ENCODE data around the gene FGF21.
A peak's percentile ranks its signal among the peaks of the same experiment; 100 is the strongest.
"Not testable (repeated sequence)": the region's sequence is repeated elsewhere in the genome, so short reads cannot be mapped to it uniquely, and the experiment has no call there.

Gene FGF21

DNA sequence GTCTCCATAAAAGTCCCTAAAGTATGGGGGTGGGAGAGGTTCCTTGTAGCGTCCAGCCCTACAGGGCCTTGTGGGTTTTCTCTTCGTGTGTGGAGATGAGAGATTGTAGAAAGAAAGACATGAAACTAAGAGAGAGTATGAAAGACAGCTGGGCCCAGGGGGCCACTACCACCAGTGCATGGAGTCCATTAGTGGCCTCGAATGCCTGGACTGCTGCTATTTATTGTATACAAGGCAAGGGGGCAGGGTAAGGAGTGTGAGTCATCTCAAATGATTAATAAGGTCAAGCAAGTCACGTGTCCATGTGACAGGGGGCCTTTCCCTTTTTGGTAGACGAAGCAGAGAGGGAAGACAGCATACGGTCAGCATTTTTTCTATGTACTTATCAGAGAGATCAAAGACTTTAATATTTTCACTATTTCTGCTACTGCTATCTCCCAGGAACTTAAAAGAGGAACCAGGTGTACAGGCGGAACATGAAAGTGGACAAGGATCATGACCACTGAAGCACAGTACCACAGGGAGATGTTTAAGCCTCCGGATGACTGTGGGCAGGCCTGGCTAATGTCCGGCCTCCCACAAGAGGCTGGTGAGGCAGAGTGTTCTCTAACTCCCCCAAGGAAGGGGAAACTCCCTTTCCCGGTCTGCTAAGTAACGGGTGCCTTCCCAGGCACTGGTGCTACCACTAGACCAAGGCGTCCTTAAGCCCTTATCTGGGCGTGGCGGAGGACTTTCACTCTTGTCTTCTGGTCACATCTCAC is 25.5 kb downstream of the FGF21 start (continued):
- 0 out of 2 replicates have a peak, but pooled peaks have one; percentile 10 for TF ChIP-seq SP7 (tag by site-specific recombination; IDR thresholded peaks at IDR 0.05)
- peak; percentile 44; the same call in 1 of the 2 replicates for TF ChIP-seq PRDM1 (tag by site-specific recombination; IDR thresholded peaks at IDR 0.05)
- TF ChIP-seq TCF7L2 (IDR thresholded peaks at IDR 0.05; ENCODE audit: borderline replicate concordance, low read depth, low read length) = peak; percentile 25; the same call in 1 of the 2 replicates
- TF ChIP-seq ZBTB8A (tag by site-specific recombination; IDR thresholded peaks at IDR 0.05) = peak; percentile 57; the same call in 1 of the 2 replicates
- peak; percentile 23; the same call in 1 of the 2 replicates for TF ChIP-seq ZEB2 (tag by site-specific recombination; IDR thresholded peaks at IDR 0.05)

DNA sequence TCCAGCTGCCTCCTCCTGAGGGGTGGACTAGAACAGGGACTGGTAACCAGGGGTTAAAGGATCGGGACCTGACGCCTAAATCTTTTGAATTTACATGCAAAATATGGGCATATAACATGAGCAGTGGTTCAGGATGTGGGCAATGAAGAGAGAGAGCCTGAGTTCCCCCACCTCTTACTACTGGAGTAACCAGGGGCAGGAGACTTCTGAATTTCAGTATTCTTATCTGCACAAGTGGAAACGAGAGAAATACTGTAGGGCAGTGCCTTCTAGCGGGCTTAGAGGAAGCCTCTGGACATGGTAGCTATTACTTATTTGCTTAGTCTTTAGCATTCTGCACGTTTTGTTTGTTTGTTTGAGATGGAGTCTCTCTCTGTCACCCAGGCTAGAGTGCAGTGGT is 29.2 kb downstream of the FGF21 start:
- TF ChIP-seq, protein P1, sequence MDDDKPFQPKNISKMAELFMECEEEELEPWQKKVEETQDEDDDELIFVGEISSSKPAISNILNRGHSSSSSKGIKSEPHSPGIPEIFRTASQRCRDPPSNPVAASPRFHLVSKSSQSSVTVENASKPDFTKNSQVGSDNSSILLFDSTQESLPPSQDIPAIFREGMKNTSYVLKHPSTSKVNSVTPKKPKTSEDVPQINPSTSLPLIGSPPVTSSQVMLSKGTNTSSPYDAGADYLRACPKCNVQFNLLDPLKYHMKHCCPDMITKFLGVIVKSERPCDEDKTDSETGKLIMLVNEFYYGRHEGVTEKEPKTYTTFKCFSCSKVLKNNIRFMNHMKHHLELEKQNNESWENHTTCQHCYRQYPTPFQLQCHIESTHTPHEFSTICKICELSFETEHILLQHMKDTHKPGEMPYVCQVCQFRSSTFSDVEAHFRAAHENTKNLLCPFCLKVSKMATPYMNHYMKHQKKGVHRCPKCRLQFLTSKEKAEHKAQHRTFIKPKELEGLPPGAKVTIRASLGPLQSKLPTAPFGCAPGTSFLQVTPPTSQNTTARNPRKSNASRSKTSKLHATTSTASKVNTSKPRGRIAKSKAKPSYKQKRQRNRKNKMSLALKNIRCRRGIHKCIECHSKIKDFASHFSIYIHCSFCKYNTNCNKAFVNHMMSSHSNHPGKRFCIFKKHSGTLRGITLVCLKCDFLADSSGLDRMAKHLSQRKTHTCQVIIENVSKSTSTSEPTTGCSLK (tag by site-specific recombination; IDR thresholded peaks at IDR 0.05) = no peak
- TF ChIP-seq ZNF544 (tag by site-specific recombination; IDR thresholded peaks at IDR 0.05) (no peak), ZNF274 (IDR thresholded peaks at IDR 0.05; ENCODE audit: low read length) (no peak), ZNF274 (tag by site-specific recombination; IDR thresholded peaks at IDR 0.05; ENCODE audit: borderline replicate concordance) (no peak), ZNF416 (tag by site-specific recombination; IDR thresholded peaks at IDR 0.05) (no peak)
- POLR2A ChIA-PET = no interaction called here
- Histone ChIP-seq H3K9me3 (ENCODE audit: control insufficient read depth, insufficient read depth, low read depth, low read length) (no peaks in the 10 kb centered on the region), H3K4me1 (ENCODE audit: control insufficient read depth, insufficient read depth, low read length) (no peaks in the 10 kb centered on the region), H3K27ac (ENCODE audit: extremely low read depth, low read depth, low read length) (no peak overlapping the region), H3K4me3 (ENCODE audit: low read depth, low read length) (no peak overlapping the region), H3K36me3 (ENCODE audit: control insufficient read depth in 2 of 2, insufficient read depth in 1 of 2, low read length in 2 of 2) (no peaks in the 10 kb centered on the region)
- CTCF ChIA-PET = interaction anchor here (0.7 to 4.2 kb wide), 8 partner anchors 9 to 786 kb away, joined by 3 to 20 read pairs (median 3); partner anchors contain the start of genes CA11 and HSD17B14

DNA sequence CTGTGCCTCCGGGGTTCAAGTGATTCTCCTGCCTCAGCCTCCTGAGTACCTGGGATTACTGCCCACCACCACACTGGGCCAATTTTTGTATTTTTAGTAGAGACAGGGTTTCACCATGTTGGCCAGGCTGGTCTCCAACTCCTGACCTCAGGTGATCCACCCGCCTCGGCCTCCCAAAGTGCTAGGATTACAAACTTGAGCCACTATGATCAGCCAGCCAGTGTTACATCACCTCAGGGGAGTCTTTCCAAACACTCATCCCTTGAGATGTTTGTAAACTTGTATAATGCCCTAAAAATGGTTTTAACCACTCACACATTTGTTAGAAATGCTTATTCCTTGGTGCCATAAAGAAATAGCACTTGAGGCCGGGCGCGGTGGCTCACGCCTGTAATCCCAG is 31.1 kb downstream of the FGF21 start:
- not testable (repeated sequence) for H3K4me1 ChIP-seq (ENCODE audit: control insufficient read depth, insufficient read depth, low read length); H3K27ac ChIP-seq (ENCODE audit: extremely low read depth, low read depth, low read length); H3K4me3 ChIP-seq (ENCODE audit: low read depth, low read length); H3K36me3 ChIP-seq (ENCODE audit: control insufficient read depth in 2 of 2, insufficient read depth in 1 of 2, low read length in 2 of 2); H3K9me3 ChIP-seq (ENCODE audit: control insufficient read depth, insufficient read depth, low read depth, low read length)
- ChIA-PET CTCF (interaction anchor here (0.6 to 6.2 kb wide), 5 partner anchors 9 to 537 kb away, joined by 3 to 160 read pairs (median 9); no protein-coding TSS in a partner anchor), POLR2A (interaction anchor here (1.5 kb wide), 1 partner anchor 207 kb away, joined by 3 read pairs; the partner anchor contains the start of gene GYS1)

DNA sequence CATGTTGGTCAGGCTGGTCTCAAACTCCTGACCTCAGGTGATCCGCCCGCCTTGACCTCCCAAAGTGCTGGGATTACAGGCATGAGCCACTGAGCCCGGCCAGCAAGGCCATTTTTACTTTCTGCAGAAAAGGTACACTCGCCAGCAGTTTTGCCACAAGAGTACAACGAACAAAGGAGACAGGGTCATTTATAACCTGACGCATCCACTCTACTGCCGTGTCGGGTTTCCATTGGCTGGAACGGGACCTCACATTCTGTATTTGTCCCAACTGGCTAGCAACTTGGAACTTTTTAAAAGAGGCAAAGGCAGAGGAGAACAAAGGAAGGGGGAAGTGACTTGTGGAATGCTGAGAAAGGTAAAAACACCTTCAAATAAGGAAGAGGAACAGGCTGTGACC is 32.0 kb downstream of the FGF21 start:
- POLR2A ChIA-PET = interaction anchor here (0.6 to 1.5 kb wide), 4 partner anchors 8 to 206 kb away, joined by 3 to 8 read pairs (median 3); partner anchors contain the start of gene GYS1
- CTCF ChIA-PET = interaction anchor here (0.6 to 6.2 kb wide), 54 partner anchors 8 to 438 kb away, joined by 3 to 160 read pairs (median 7); partner anchors contain the start of genes CA11, DHDH, FGF21 and GYS1
- H3K27ac ChIP-seq (ENCODE audit: extremely low read depth, low read depth, low read length); H3K4me1 ChIP-seq (ENCODE audit: control insufficient read depth, insufficient read depth, low read length); H3K9me3 ChIP-seq (ENCODE audit: control insufficient read depth, insufficient read depth, low read depth, low read length); H3K36me3 ChIP-seq (ENCODE audit: control insufficient read depth in 2 of 2, insufficient read depth in 1 of 2, low read length in 2 of 2); H3K4me3 ChIP-seq (ENCODE audit: low read depth, low read length): not testable (repeated sequence)

DNA sequence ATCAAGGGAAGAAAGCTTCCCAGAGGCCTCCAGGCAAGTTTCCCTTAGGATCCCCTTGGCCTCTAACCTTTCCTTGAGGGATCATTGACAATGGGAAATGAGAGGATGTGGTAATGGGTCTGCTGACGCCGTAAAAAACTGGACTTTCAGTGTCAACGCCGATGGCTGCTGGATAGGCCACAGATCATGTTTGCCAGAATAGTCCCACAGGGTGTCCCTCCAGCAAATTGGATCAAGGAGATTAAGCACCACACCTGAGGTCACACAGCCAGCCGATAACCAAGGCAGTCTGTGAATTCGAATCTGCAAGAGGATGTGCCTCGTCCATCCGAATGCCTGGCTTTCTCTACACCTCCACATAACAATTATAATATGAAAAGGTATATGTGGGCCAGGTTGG is 37.9 kb downstream of the FGF21 start:
- Histone ChIP-seq H3K4me3 (ENCODE audit: low read depth, low read length) (no peak overlapping the region), H3K27ac (ENCODE audit: extremely low read depth, low read depth, low read length) (no peak overlapping the region), H3K36me3 (ENCODE audit: control insufficient read depth in 2 of 2, insufficient read depth in 1 of 2, low read length in 2 of 2) (peaks cover 0 to 3% of the 10 kb centered on the region in 2 experiments; a peak in 2 of 3 replicates), H3K9me3 (ENCODE audit: control insufficient read depth, insufficient read depth, low read depth, low read length) (no peaks in the 10 kb centered on the region), H3K4me1 (ENCODE audit: control insufficient read depth, insufficient read depth, low read length) (no peaks in the 10 kb centered on the region)
- ChIA-PET POLR2A (no interaction called here), CTCF (interaction anchor here (0.6 to 3.7 kb wide), 11 partner anchors 9 to 1204 kb away, joined by 3 to 101 read pairs (median 5); partner anchors contain the start of gene HSD17B14)
- TF ChIP-seq, protein P2, sequence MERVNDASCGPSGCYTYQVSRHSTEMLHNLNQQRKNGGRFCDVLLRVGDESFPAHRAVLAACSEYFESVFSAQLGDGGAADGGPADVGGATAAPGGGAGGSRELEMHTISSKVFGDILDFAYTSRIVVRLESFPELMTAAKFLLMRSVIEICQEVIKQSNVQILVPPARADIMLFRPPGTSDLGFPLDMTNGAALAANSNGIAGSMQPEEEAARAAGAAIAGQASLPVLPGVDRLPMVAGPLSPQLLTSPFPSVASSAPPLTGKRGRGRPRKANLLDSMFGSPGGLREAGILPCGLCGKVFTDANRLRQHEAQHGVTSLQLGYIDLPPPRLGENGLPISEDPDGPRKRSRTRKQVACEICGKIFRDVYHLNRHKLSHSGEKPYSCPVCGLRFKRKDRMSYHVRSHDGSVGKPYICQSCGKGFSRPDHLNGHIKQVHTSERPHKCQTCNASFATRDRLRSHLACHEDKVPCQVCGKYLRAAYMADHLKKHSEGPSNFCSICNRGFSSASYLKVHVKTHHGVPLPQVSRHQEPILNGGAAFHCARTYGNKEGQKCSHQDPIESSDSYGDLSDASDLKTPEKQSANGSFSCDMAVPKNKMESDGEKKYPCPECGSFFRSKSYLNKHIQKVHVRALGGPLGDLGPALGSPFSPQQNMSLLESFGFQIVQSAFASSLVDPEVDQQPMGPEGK (tag by site-specific recombination; IDR thresholded peaks at IDR 0.05) = no peak
- TF ChIP-seq SCRT2 (tag by site-specific recombination; IDR thresholded peaks at IDR 0.05) (no peak), ZNF776 (tag by site-specific recombination; IDR thresholded peaks at IDR 0.05; ENCODE audit: borderline replicate concordance) (no peak), ZNF571 (tag by site-specific recombination; IDR thresholded peaks at IDR 0.05) (no peak), ZNF266 (tag by site-specific recombination; IDR thresholded peaks at IDR 0.05; ENCODE audit: low read depth) (no peak), ZBTB48 (tag by site-specific recombination; IDR thresholded peaks at IDR 0.05) (no peak)
- TF ChIP-seq, protein P3, sequence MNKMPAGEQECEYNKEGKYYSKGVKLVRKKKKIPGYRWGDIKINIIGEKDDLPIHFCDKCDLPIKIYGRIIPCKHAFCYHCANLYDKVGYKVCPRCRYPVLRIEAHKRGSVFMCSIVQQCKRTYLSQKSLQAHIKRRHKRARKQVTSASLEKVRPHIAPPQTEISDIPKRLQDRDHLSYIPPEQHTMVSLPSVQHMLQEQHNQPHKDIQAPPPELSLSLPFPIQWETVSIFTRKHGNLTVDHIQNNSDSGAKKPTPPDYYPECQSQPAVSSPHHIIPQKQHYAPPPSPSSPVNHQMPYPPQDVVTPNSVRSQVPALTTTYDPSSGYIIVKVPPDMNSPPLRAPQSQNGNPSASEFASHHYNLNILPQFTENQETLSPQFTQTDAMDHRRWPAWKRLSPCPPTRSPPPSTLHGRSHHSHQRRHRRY (tag by site-specific recombination; IDR thresholded peaks at IDR 0.05) = no peak
